Measurements from ENCODE around the gene HCN3.
"Not testable (repeated sequence)": the region's sequence is repeated elsewhere in the genome, so short reads cannot be mapped to it uniquely, and the experiment has no call there.

The HCN3 gene

GRCh38 chr1:155326631-155327037 is 49.4 kb downstream of the HCN3 start:
- no peak for TF ChIP-seq EZH2phosphoT487 (IDR thresholded peaks at IDR 0.05; ENCODE audit: low read length)
- TF ChIP-seq, protein P1, sequence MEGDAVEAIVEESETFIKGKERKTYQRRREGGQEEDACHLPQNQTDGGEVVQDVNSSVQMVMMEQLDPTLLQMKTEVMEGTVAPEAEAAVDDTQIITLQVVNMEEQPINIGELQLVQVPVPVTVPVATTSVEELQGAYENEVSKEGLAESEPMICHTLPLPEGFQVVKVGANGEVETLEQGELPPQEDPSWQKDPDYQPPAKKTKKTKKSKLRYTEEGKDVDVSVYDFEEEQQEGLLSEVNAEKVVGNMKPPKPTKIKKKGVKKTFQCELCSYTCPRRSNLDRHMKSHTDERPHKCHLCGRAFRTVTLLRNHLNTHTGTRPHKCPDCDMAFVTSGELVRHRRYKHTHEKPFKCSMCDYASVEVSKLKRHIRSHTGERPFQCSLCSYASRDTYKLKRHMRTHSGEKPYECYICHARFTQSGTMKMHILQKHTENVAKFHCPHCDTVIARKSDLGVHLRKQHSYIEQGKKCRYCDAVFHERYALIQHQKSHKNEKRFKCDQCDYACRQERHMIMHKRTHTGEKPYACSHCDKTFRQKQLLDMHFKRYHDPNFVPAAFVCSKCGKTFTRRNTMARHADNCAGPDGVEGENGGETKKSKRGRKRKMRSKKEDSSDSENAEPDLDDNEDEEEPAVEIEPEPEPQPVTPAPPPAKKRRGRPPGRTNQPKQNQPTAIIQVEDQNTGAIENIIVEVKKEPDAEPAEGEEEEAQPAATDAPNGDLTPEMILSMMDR (IDR thresholded peaks at IDR 0.05; ENCODE audit: low read length): no peak
- TF ChIP-seq EZH2 (optimal IDR thresholded peaks at IDR 0.05; ENCODE audit: low read depth, low read length): no peak
- no peaks in the 10 kb centered on the region for H3K9me3 ChIP-seq (replicated peaks; ENCODE audit: insufficient read depth, low read length)
- H3K79me2 ChIP-seq (ENCODE audit: low read length): no peaks in the 10 kb centered on the region
- peaks cover 29% of the 10 kb centered on the region for H3F3A ChIP-seq (ENCODE audit: insufficient read depth, low read length)
- H3K27ac ChIP-seq (ENCODE audit: low read length): no peak overlapping the region
- no peak overlapping the region for H3K4me2 ChIP-seq (ENCODE audit: low read depth, low read length)
- H3K27me3 ChIP-seq (replicated peaks; ENCODE audit: insufficient read depth, low read length): no peaks in the 10 kb centered on the region
- no peak overlapping the region for H3K4me3 ChIP-seq (ENCODE audit: low read length)
- H3K4me1 ChIP-seq (ENCODE audit: low read length): 0 out of 2 replicates have a peak, but pooled peaks cover 7% of the 10 kb centered on the region
- H2AFZ ChIP-seq (ENCODE audit: low read length): no peak overlapping the region
- DNase-seq: no peak
- no peaks in the 10 kb centered on the region for H3K36me3 ChIP-seq (replicated peaks; ENCODE audit: insufficient read depth, low read length)
- no peaks in the 10 kb centered on the region for H4K20me1 ChIP-seq (ENCODE audit: insufficient read depth, low read length)
- H3K9me2 ChIP-seq (replicated peaks; ENCODE audit: insufficient read depth, low read length): no peaks in the 10 kb centered on the region
- H3K9ac ChIP-seq (ENCODE audit: low read length): no peak overlapping the region

- H3K4me1 ChIP-seq (ENCODE audit: low read length): 0 out of 2 replicates have a peak, but pooled peaks cover 7% of the 10 kb centered on the region
- no peak for TF ChIP-seq EZH2phosphoT487 (IDR thresholded peaks at IDR 0.05; ENCODE audit: low read length)
- no peak for TF ChIP-seq EZH2 (optimal IDR thresholded peaks at IDR 0.05; ENCODE audit: low read depth, low read length)
- TF ChIP-seq, protein P1 (IDR thresholded peaks at IDR 0.05; ENCODE audit: low read length): no peak
- no peaks in the 10 kb centered on the region for H3K9me3 ChIP-seq (replicated peaks; ENCODE audit: insufficient read depth, low read length)
- no peak overlapping the region for H2AFZ ChIP-seq (ENCODE audit: low read length)
- H3K9ac ChIP-seq (ENCODE audit: low read length): no peak overlapping the region
- peaks cover 22% of the 10 kb centered on the region for H3F3A ChIP-seq (ENCODE audit: insufficient read depth, low read length)
- no peaks in the 10 kb centered on the region for H3K27me3 ChIP-seq (replicated peaks; ENCODE audit: insufficient read depth, low read length)
- H3K9me2 ChIP-seq (replicated peaks; ENCODE audit: insufficient read depth, low read length): no peaks in the 10 kb centered on the region
- no peak for DNase-seq
- no peaks in the 10 kb centered on the region for H3K79me2 ChIP-seq (ENCODE audit: low read length)
- H4K20me1 ChIP-seq (ENCODE audit: insufficient read depth, low read length): no peaks in the 10 kb centered on the region
- H3K4me2 ChIP-seq (ENCODE audit: low read depth, low read length): no peak overlapping the region
- no peak overlapping the region for H3K27ac ChIP-seq (ENCODE audit: low read length)
- no peak overlapping the region for H3K4me3 ChIP-seq (ENCODE audit: low read length)
- no peaks in the 10 kb centered on the region for H3K36me3 ChIP-seq (replicated peaks; ENCODE audit: insufficient read depth, low read length)
Observed at GRCh38 chr1:155327981-155328380, 50.7 kb downstream of the HCN3 start.

DNA sequence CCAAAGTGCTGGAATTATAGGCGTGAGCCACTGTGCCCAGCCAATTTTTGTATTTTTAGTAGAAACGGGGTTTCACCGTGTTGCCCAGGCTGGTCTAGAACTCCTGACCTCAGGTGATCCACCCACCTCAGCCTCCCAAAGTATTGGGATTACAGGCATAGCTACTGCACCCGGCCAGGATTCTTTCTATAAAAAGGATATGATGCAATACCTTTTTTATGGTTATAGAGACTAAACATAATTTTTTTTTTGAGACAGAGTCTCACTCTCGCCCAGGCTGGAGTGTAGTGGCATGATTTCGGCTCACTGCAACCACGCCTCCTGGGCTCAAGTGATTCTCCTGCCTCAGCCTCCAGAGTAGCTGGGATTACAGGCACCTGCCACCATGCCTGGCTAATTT is 51.6 kb downstream of the HCN3 start:
- not testable (repeated sequence) for H3K36me3 ChIP-seq (replicated peaks; ENCODE audit: insufficient read depth, low read length); H3K4me3 ChIP-seq (ENCODE audit: low read length); H2AFZ ChIP-seq (ENCODE audit: low read length); H3K4me1 ChIP-seq (ENCODE audit: low read length); DNase-seq; H3K9ac ChIP-seq (ENCODE audit: low read length); H3K27me3 ChIP-seq (replicated peaks; ENCODE audit: insufficient read depth, low read length); H3K9me2 ChIP-seq (replicated peaks; ENCODE audit: insufficient read depth, low read length); H4K20me1 ChIP-seq (ENCODE audit: insufficient read depth, low read length); H3K79me2 ChIP-seq (ENCODE audit: low read length); H3K27ac ChIP-seq (ENCODE audit: low read length); H3K9me3 ChIP-seq (replicated peaks; ENCODE audit: insufficient read depth, low read length); H3K4me2 ChIP-seq (ENCODE audit: low read depth, low read length)
- peaks cover 13% of the 10 kb centered on the region for H3F3A ChIP-seq (ENCODE audit: insufficient read depth, low read length)

- no peaks in the 10 kb centered on the region for H3K27me3 ChIP-seq (replicated peaks; ENCODE audit: insufficient read depth, low read length)
- no peaks in the 10 kb centered on the region for H3K9me3 ChIP-seq (replicated peaks; ENCODE audit: insufficient read depth, low read length)
- 0 out of 2 replicates have a peak, but pooled peaks cover 3% of the 10 kb centered on the region for H3K4me1 ChIP-seq (ENCODE audit: low read length)
- H3K4me2 ChIP-seq (ENCODE audit: low read depth, low read length): no peak overlapping the region
- 0 out of 2 replicates have a peak, but pooled peaks cover 4% of the 10 kb centered on the region for H3F3A ChIP-seq (ENCODE audit: insufficient read depth, low read length)
- TF ChIP-seq EZH2phosphoT487 (IDR thresholded peaks at IDR 0.05; ENCODE audit: low read length) (no peak), EZH2 (optimal IDR thresholded peaks at IDR 0.05; ENCODE audit: low read depth, low read length) (no peak)
- TF ChIP-seq, protein P1 (IDR thresholded peaks at IDR 0.05; ENCODE audit: low read length): no peak
- no peaks in the 10 kb centered on the region for H3K79me2 ChIP-seq (ENCODE audit: low read length)
- no peak overlapping the region for H3K4me3 ChIP-seq (ENCODE audit: low read length)
- DNase-seq: no peak
- no peak overlapping the region for H3K9ac ChIP-seq (ENCODE audit: low read length)
- H2AFZ ChIP-seq (ENCODE audit: low read length): no peak overlapping the region
- no peak overlapping the region for H3K27ac ChIP-seq (ENCODE audit: low read length)
- no peaks in the 10 kb centered on the region for H3K9me2 ChIP-seq (replicated peaks; ENCODE audit: insufficient read depth, low read length)
- no peaks in the 10 kb centered on the region for H4K20me1 ChIP-seq (ENCODE audit: insufficient read depth, low read length)
- no peaks in the 10 kb centered on the region for H3K36me3 ChIP-seq (replicated peaks; ENCODE audit: insufficient read depth, low read length)
Observed at GRCh38 chr1:155329980-155330598, 52.8 kb downstream of the HCN3 start.

Data from MM.1S (cell line).